ENCODE measurements around the gene GRIA4. TPM values are rescaled to one million over a fixed set of nuclear protein-coding genes. Genes with fewer than 3 reads are reported as not detected.
"Not testable (repeated sequence)": the region's sequence is repeated elsewhere in the genome, so short reads cannot be mapped to it uniquely, and the experiment has no call there.

Gene GRIA4
- total and polyA plus RNA-seq, 2 experiments from 2014 or later: 1.3 to 3.7 TPM

DNA sequence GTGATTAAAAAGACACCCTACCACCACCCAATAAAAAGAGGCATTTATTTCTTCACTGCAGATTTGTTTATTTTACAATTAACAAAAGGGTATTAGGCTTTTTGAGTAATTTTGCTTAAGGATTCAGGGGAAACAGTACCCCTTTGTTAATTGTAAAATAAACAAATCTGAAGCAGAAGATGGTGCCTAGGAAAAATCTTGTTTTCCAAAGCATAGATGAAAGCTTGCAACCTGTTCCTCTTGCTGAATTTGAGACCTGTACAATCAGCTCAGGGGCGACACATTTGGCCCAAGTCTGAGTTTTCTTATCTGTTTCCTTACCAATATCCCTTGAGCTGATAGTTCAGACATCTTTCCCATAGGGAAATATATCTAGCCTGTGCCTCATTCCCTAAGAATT is 171.9 kb downstream of the GRIA4 start:
- WGBS (ENCODE audit: low lambda C conversion rate, missing lambda C conversion rate): 50% methylated on average over 1 of the region's 1 CpG
- H3K4me2 ChIP-seq: no peak overlapping the region
- no peaks in the 10 kb centered on the region for H3K4me1 ChIP-seq (ENCODE audit: insufficient read depth)
- TF ChIP-seq EZH2 (IDR thresholded peaks at IDR 0.05; ENCODE audit: borderline replicate concordance): no peak
- TF ChIP-seq EZH2phosphoT487 (IDR thresholded peaks at IDR 0.05; ENCODE audit: low read depth, severe bottlenecking, unreplicated experiment): no peak
- TF ChIP-seq, protein P1, sequence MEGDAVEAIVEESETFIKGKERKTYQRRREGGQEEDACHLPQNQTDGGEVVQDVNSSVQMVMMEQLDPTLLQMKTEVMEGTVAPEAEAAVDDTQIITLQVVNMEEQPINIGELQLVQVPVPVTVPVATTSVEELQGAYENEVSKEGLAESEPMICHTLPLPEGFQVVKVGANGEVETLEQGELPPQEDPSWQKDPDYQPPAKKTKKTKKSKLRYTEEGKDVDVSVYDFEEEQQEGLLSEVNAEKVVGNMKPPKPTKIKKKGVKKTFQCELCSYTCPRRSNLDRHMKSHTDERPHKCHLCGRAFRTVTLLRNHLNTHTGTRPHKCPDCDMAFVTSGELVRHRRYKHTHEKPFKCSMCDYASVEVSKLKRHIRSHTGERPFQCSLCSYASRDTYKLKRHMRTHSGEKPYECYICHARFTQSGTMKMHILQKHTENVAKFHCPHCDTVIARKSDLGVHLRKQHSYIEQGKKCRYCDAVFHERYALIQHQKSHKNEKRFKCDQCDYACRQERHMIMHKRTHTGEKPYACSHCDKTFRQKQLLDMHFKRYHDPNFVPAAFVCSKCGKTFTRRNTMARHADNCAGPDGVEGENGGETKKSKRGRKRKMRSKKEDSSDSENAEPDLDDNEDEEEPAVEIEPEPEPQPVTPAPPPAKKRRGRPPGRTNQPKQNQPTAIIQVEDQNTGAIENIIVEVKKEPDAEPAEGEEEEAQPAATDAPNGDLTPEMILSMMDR (IDR thresholded peaks at IDR 0.05; ENCODE audit: poor library complexity): no peak
- H3K9me3 ChIP-seq (ENCODE audit: low read depth): no peaks in the 10 kb centered on the region
- H3K79me2 ChIP-seq: no peaks in the 10 kb centered on the region
- no peak overlapping the region for H3K4me3 ChIP-seq
- H4K20me1 ChIP-seq (ENCODE audit: insufficient read depth, poor library complexity, severe bottlenecking): no peaks in the 10 kb centered on the region
- no peak overlapping the region for H2AFZ ChIP-seq
- DNase-seq (ENCODE audit: low spot score): no peak
- no peaks in the 10 kb centered on the region for H3K9me2 ChIP-seq (replicated peaks; ENCODE audit: insufficient read depth)
- H3K36me3 ChIP-seq (replicated peaks; ENCODE audit: insufficient read depth, low read depth): no peaks in the 10 kb centered on the region
- no peaks in the 10 kb centered on the region for H3K27me3 ChIP-seq
- H3K27ac ChIP-seq: no peak overlapping the region

DNA sequence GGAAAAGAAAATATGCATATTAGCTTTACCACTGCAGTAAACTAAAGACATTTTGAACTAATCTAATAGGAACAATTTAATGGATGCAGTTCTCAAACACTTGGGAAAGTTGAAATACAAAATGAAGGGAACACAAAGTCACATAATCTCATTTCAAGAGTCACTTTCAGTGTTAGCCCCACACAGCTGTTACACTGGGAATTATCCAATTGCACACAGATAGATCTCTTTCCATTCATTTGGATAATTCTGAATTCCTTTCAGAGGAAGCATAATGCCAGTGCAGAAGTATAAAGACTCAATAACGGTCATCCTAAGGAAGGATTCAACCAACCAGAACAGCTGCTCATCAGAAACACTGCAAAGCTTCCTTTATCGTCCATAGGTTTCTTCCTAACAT is 173.3 kb downstream of the GRIA4 start:
- Histone ChIP-seq H3K4me1 (ENCODE audit: insufficient read depth) (no peaks in the 10 kb centered on the region), H3K4me3 (no peak overlapping the region), H3K4me2 (no peak overlapping the region), H3K9me3 (ENCODE audit: low read depth) (no peaks in the 10 kb centered on the region), H3K79me2 (no peaks in the 10 kb centered on the region), H4K20me1 (ENCODE audit: insufficient read depth, poor library complexity, severe bottlenecking) (no peaks in the 10 kb centered on the region), H3K36me3 (replicated peaks; ENCODE audit: insufficient read depth, low read depth) (no peaks in the 10 kb centered on the region), H3K27ac (no peak overlapping the region), H3K9me2 (replicated peaks; ENCODE audit: insufficient read depth) (no peaks in the 10 kb centered on the region), H2AFZ (no peak overlapping the region), H3K27me3 (no peaks in the 10 kb centered on the region)
- no peak for TF ChIP-seq EZH2 (IDR thresholded peaks at IDR 0.05; ENCODE audit: borderline replicate concordance)
- no peak for DNase-seq (ENCODE audit: low spot score)
- WGBS (ENCODE audit: low lambda C conversion rate, missing lambda C conversion rate): 82% methylated on average over 2 of the region's 2 CpGs

DNA sequence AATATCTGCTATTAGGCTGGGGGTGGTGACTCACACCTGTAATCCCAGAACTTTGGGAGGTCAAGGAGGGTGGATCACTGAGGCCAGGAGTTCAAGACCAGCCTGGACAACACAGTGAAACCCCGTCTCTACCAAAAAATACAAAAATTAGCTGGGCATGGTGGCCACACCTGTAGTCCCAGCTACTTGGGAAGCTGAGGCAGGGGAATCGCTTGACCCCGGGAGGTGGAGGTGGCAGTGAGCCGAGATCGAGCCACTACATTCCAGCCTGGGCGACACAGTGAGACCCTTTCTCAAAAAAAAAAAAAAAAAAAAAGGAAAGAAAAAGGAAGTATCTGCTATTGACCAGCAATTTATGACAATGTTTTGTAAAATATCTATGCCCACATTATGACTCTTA is 176.0 kb downstream of the GRIA4 start:
- not testable (repeated sequence) for H3K4me3 ChIP-seq; H4K20me1 ChIP-seq (ENCODE audit: insufficient read depth, poor library complexity, severe bottlenecking); H3K9me3 ChIP-seq (ENCODE audit: low read depth); H3K4me2 ChIP-seq; H3K79me2 ChIP-seq; H3K36me3 ChIP-seq (replicated peaks; ENCODE audit: insufficient read depth, low read depth); H3K9me2 ChIP-seq (replicated peaks; ENCODE audit: insufficient read depth); DNase-seq (ENCODE audit: low spot score); H3K27me3 ChIP-seq; H2AFZ ChIP-seq; H3K4me1 ChIP-seq (ENCODE audit: insufficient read depth); H3K27ac ChIP-seq
- 97% methylated on average over 6 of the region's 6 CpGs for WGBS (ENCODE audit: low lambda C conversion rate, missing lambda C conversion rate)

DNA sequence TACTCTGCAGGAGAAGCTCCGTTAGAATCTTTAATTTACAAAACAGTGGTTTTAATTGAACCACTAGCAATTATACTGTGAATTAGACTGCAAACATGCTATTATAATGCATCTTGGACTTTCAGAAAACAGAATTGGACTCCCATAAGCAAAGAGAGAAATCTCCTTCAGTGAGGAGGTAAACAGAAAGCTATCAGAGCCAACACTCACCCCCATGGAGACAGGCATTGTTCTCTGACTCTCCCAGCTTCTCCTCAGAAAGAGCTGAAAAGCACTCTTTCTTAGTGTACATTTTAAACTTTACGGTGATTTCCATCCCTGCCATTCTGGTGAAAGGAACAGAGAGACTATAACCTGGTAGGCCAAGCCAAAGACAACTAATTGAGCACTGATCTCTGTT is 176.9 kb downstream of the GRIA4 start:
- H3K27ac ChIP-seq: no peak overlapping the region
- H2AFZ ChIP-seq: no peak overlapping the region
- 72% methylated on average over 2 of the region's 2 CpGs for WGBS (ENCODE audit: low lambda C conversion rate, missing lambda C conversion rate)
- H3K4me2 ChIP-seq: no peak overlapping the region
- H4K20me1 ChIP-seq (ENCODE audit: insufficient read depth, poor library complexity, severe bottlenecking): no peaks in the 10 kb centered on the region
- H3K27me3 ChIP-seq: no peaks in the 10 kb centered on the region
- H3K9me3 ChIP-seq (ENCODE audit: low read depth): no peaks in the 10 kb centered on the region
- TF ChIP-seq, protein P1 (IDR thresholded peaks at IDR 0.05; ENCODE audit: poor library complexity): no peak
- TF ChIP-seq EZH2phosphoT487 (IDR thresholded peaks at IDR 0.05; ENCODE audit: low read depth, severe bottlenecking, unreplicated experiment) (no peak), EZH2 (IDR thresholded peaks at IDR 0.05; ENCODE audit: borderline replicate concordance) (no peak)
- no peaks in the 10 kb centered on the region for H3K36me3 ChIP-seq (replicated peaks; ENCODE audit: insufficient read depth, low read depth)
- no peaks in the 10 kb centered on the region for H3K4me1 ChIP-seq (ENCODE audit: insufficient read depth)
- H3K79me2 ChIP-seq: no peaks in the 10 kb centered on the region
- no peaks in the 10 kb centered on the region for H3K9me2 ChIP-seq (replicated peaks; ENCODE audit: insufficient read depth)
- H3K4me3 ChIP-seq: no peak overlapping the region
- DNase-seq (ENCODE audit: low spot score): no peak
